Stimulated activated CD4-positive, alpha-beta T cell treated with anti-CD3 and anti-CD28 coated beads, Interleukin-12 subunit alpha, Interleukin-12 subunit beta, amount 100 ng/mL, for 48 hours (primary cell): Measurements from ENCODE around the gene ANKRD55.
A peak's percentile ranks its signal among the peaks of the same experiment; 100 is the strongest.
"Not testable (repeated sequence)": the region's sequence is repeated elsewhere in the genome, so short reads cannot be mapped to it uniquely, and the experiment has no call there.

ENCODE experiments used
- DNase-seq, 3 donors: peaks; one replicate each; pipeline ENCODE4 v3.0.0-alpha.2; 2020; ENCODE audit warnings: low read depth in 2 of 3, low spot score in 1 of 3

Gene ANKRD55

GRCh38 chr5:56083286-56083854 is 149.8 kb downstream of the ANKRD55 start:
- no peak for DNase-seq

DNA sequence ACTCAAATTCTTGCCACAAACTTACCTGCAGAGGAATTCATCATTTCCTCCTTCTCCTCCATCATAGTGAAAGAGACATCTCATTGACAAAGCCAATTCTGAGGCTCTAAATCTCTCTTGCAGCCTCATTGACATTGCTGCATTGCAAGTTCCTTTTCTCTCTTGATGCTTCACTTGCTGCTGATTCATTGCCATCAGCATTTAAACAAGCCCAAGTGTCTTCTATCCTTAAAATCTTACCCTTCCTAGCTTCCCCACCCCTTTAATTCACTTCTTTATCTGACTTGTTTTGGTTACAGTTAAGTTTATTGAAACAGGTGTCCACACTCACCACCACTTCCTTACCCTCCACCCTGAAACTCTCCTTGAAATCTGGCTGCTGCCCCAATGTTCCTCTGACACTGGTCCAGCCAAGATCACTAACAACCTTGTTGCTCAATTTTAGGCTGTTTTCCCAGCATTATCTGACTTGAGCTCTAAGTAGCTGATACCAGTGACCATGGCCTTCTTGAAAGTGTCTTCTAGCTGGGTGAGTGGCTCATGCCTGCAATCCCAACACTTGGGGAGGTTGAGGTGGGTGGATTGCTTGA is 152.0 kb downstream of the ANKRD55 start:
- DNase-seq = not testable (repeated sequence)

DNA sequence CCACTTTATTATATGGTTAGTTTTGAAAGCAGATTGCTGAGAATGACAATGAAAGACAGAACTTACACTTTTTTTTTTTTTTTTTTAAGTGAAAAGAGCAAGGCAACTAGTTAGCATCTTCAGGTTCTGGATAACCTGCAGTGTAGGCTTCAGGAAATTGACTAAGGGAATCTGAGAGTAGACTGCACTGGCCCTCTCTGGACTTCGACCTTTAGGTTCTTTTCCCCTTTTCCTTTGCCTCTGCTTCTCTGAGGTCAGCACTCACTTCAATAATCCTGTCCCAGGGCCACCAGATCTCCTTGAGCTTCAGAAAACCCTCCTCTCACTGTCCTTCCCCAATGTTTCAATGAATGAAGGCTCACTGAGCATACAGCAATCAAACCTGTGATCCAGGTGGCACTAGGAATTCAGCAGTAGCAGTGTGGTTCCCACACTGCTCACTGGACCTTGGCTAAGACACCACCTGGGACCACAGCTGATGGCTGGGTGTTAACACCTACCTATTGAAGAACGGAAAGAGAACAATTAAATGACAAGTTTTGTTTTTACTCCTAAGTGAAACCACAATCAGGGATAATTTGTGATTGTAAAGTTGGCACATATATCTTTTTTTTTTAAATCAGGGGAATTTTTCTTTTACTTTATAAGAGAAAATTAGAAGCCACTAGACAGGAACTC is 152.6 kb downstream of the ANKRD55 start:
- DNase-seq = no peak

GRCh38 chr5:56079157-56079500 is 154.0 kb downstream of the ANKRD55 start:
- not testable (repeated sequence) for DNase-seq

DNA sequence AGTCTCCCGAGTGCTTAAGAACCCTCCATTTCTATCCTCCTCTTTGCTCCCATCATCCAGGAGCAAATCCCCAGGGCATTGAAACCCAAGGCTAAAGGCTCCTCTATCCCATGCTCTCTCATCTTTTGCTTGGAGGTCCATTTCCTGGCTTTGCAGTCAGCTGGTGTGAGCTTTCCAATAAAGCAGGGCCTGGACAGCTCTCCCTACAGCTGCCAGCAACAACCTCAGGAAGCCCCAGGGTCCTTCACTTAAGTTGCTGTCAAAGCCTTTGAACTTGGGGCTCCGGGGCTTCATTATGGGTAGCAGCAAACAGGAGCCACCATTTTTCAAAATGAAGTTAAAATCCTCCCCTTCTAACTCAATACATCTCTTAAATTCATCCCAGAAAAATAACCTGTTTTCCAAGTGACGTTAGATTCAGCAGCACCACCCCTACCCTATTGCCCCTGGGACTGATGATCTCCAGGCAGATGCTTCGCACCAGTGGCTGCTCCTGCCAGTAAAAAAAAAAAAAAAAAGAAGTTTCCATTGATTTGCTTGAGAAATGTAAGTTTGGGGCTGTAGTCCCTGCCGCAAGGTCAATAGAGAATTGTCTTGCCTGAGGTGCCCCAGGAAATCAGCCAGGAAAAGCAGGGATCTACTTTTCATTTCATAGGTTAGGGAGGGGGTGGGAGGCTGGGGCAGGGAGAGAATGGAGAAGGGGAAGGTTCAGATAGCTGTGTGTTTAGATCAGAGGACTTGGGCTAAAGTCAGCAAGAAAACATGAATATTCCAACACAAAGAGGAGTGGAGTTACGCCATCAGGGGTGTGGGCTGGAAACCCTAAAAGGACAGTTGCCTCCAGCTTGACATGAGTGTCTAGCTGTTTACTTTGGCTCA is 154.6 kb downstream of the ANKRD55 start:
- no peak for DNase-seq

GRCh38 chr5:56077796-56078233 is 155.3 kb downstream of the ANKRD55 start:
- DNase-seq = no peak

GRCh38 chr5:56076486-56076885 is 156.6 kb downstream of the ANKRD55 start:
- no peak for DNase-seq

GRCh38 chr5:56075361-56075760 is 157.8 kb downstream of the ANKRD55 start:
- DNase-seq = no peak

- DNase-seq = no peak
These were observed 160.0 kb downstream of the ANKRD55 start for GRCh38 chr5:56072863-56073766.

- no peak for DNase-seq
These were observed 161.7 kb downstream of the ANKRD55 start for GRCh38 chr5:56071470-56071869.

- no peak for DNase-seq
These were observed 162.2 kb downstream of the ANKRD55 start for GRCh38 chr5:56070851-56071465.

DNA sequence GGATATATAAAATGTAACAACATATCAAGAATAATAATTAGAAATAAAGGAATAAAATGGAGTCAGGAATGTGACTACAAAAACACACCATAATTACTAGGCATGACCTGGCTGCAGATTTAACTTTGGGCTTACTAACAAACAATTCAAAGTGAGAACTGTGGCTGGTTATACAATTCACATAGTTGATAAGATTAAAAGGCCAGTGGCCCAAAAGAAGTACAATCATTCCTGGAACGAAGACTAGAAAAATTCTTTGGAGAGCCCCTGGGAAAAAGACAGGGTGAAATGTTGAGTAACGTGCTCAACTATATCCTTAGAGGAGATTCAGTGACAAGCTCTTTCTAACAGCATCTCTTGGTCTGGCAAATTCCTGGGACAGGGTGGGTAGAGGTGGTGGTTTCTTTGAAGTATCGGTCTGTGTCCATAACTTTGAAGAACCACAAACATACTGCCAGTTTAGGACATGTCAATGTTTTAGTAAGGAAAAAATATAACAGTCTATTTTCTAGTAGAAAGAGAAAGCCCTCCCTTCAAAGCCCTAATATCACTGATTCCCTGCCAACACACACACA is 163.4 kb downstream of the ANKRD55 start:
- DNase-seq = no peak

- no peak for DNase-seq
These were observed 166.1 kb downstream of the ANKRD55 start for GRCh38 chr5:56066931-56067450.

DNA sequence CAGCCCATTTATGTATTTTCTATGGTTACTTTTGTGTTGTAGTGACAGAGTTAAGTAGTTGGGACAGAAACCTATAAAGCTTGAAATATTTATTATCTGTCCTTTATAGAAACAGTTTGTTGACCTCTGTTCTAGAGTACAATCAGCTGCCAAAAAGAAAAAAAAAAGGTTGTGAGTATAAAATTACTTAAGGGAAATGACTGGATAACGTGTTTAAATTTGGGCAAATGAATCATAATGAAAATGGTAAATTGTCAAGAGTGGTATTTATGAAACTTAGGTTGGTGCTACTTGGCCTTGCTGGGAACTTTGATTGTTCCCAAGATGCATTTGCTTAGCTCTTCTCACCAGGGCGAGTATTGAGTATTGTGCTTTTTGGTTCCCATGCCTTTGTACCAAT is 168.1 kb downstream of the ANKRD55 start:
- no peak for DNase-seq

- DNase-seq = peak in 2 of 3 donors; percentile 31 to 43
These were observed 172.6 kb downstream of the ANKRD55 start for GRCh38 chr5:56060276-56061110.

DNA sequence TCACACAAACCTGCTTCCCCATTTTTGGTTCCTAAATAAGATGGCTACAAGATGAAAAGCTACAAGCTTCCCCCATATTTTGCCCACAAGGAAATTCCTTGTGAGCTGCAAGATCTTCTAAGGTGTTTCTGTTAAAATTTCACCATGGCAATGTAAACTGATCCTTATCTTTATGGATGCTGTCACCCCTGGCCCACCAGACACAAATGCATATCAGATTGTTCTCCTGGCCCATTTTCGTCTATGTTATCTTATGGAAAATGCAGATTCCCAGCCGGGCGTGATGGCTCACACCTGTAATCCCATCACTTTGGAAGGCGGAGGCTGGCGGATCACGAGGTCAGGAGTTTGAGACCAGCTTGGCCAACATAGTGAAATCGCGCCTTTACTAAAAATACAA is 173.3 kb downstream of the ANKRD55 start:
- DNase-seq = no peak

GRCh38 chr5:56056875-56057274 is 176.3 kb downstream of the ANKRD55 start:
- no peak for DNase-seq

DNA sequence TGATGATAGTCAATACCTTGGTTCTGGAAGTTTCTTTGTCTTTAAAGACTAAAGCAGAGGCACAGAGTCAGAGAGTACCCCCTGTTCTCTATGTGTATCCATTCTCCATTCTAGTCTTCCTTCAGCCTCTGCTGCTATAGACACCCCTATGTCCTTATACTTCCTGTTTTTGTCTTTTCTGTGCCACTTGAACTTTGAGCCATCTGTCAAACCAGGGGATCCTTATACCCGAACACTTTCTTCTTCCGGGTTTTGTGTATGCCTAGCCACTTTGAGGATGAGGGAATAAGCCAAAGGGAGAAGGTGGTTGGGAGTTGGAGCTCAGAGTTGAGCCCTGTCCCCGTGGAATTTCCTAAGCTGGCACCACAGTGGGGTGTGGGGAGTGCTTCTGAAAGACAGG is 177.3 kb downstream of the ANKRD55 start:
- DNase-seq = no peak

GRCh38 chr5:56055287-56055686 is 177.8 kb downstream of the ANKRD55 start:
- no peak for DNase-seq
